Right atrium auricular region (tissue), 2 donors: ENCODE measurements around the gene HSP90B1. TPM values are rescaled to one million over a fixed set of nuclear protein-coding genes. Genes with fewer than 3 reads are reported as not detected.

Experiments
- DNase-seq: peaks from one replicate; pipeline ENCODE4 v3.0.0-alpha.2; 2019; ENCODE audit warnings: low spot score
- H3K27ac ChIP-seq, 2 donors: fragments of 200-600 bp; sonication (generic); 1 replicate in 1 of 2; 2 replicates in 1 of 2; pipeline ENCODE4 v1.5.1; 2016 to 2019
- H3K27me3 ChIP-seq, 2 donors: fragments of 200-600 bp; sonication (generic); one replicate each; pipeline versions ENCODE4 v1.5.1 to v1.6.0; 2017 to 2019
- H3K36me3 ChIP-seq: fragments of 200-600 bp; sonication (generic); one replicate; pipeline ENCODE4 v1.5.1; 2016
- H3K4me1 ChIP-seq, 2 donors: fragments of 200-600 bp; sonication (generic); one replicate each; pipeline versions ENCODE4 v1.5.1 to v1.6.0; 2017 to 2019
- H3K4me3 ChIP-seq, 2 donors: fragments of 200-600 bp; sonication (generic); 1 replicate in 1 of 2; 2 replicates in 1 of 2; pipeline ENCODE4 v1.5.1; 2017 to 2019; ENCODE audit warnings: mild to moderate bottlenecking in 1 of 2, moderate library complexity in 1 of 2
- H3K9me3 ChIP-seq, 2 donors: fragments of 200-600 bp; sonication (generic); one replicate each; pipeline ENCODE4 v1.5.1; 2019
- total RNA-seq, 2 donors: library from RNA; depleted of rRNA; stranded (reverse); fragments of >200 nt; gene quantifications; one replicate each; pipeline ENCODE4 v1.1.0, GENCODE V29; 2016
- TF ChIP-seq, protein P1 (sequence below), 2 donors: fragments of 200-600 bp; sonication (generic); IDR thresholded peaks; one replicate each; pipeline ENCODE4 v1.5.1; 2019; ENCODE audit warnings: antibody characterized with exemption in 2 of 2

The HSP90B1 gene
- total RNA-seq, 2 donors from 2014 or later = 245 to 272 TPM

DNA sequence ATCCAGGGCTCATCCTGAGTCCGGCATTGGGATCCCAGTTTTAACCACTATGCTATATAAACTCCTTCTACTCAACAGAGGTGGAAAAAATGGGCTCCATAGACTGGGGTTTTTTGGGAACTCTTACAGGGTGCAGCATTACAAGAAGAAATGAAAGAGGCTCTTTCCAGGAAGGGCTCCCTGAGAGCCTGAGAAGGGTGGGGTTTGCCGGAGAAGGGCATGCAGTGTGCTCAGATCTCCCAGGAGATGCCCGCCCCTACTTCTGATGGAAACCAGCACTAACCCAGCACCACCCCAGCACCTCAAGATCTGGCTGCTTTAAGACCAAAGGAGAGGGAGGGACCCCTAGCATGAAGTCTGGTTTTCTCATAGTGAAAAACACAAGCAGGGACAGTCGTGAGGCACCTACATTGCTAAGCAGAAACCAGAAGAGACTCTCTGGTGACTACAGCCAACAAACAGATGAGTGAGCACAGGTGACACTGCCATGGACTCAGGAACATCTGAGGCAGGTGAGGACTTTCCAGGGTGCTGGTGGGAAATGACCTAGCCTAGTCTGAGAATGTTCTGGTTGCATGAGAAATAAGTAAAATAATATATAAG lies 43.9 kb upstream of the HSP90B1 start:
- H3K4me3 ChIP-seq = no peak overlapping the region
- H3K27ac ChIP-seq = no peak overlapping the region
- H3K27me3 ChIP-seq = no peaks in the 10 kb centered on the region
- TF ChIP-seq, protein P1, sequence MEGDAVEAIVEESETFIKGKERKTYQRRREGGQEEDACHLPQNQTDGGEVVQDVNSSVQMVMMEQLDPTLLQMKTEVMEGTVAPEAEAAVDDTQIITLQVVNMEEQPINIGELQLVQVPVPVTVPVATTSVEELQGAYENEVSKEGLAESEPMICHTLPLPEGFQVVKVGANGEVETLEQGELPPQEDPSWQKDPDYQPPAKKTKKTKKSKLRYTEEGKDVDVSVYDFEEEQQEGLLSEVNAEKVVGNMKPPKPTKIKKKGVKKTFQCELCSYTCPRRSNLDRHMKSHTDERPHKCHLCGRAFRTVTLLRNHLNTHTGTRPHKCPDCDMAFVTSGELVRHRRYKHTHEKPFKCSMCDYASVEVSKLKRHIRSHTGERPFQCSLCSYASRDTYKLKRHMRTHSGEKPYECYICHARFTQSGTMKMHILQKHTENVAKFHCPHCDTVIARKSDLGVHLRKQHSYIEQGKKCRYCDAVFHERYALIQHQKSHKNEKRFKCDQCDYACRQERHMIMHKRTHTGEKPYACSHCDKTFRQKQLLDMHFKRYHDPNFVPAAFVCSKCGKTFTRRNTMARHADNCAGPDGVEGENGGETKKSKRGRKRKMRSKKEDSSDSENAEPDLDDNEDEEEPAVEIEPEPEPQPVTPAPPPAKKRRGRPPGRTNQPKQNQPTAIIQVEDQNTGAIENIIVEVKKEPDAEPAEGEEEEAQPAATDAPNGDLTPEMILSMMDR (IDR thresholded peaks at IDR 0.05) = no peak
- no peaks in the 10 kb centered on the region for H3K4me1 ChIP-seq
- H3K9me3 ChIP-seq = no peaks in the 10 kb centered on the region
- no peaks in the 10 kb centered on the region for H3K36me3 ChIP-seq
- DNase-seq = no peak

DNA sequence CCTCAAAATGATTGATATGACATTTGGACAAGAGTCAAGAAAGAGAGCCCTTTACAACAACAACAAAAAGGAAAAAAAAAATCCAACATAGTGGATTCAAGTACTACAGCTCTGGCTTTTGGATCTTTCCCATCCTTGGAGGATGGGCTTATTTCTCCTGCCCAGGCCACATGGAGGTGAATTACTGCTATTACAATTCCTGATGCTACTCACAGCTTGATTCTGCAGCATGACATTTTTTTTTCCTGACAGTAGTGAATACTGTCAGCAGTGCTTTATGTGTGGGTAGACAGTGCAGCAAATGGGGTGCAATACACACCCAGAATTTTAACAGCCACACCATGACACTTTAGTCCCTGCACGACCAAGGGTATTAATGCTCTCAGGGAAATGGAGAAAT lies 42.5 kb upstream of the HSP90B1 start:
- Histone ChIP-seq H3K4me3 (no peak overlapping the region), H3K27me3 (no peaks in the 10 kb centered on the region), H3K27ac (no peak overlapping the region), H3K36me3 (no peaks in the 10 kb centered on the region), H3K4me1 (no peaks in the 10 kb centered on the region), H3K9me3 (no peaks in the 10 kb centered on the region)
- DNase-seq = no peak
- TF ChIP-seq, protein P1 (IDR thresholded peaks at IDR 0.05) = no peak

DNA sequence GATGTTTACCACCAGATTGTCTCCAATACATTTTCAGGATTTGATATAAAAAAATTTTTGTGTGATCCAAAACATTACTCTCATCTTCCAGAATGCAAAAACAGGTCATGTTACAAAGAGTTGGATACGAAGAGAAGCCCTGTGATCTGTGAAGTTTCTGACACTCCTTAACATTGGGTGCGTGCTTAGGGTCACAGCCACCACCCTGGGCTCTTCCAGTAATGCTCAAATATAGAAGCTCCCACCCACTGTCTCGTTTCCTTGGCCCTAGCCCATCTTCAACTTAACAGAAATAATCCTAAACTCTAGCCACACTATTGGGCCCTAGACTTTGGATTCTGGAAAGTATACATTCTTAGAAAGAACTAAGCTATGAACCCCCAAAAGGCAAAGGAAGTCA lies 32.9 kb upstream of the HSP90B1 start:
- no peak for DNase-seq
- no peak overlapping the region for H3K4me3 ChIP-seq
- no peak overlapping the region for H3K27ac ChIP-seq
- no peaks in the 10 kb centered on the region for H3K4me1 ChIP-seq
- TF ChIP-seq, protein P1 (IDR thresholded peaks at IDR 0.05) = no peak
- H3K9me3 ChIP-seq = no peaks in the 10 kb centered on the region
- H3K36me3 ChIP-seq = no peaks in the 10 kb centered on the region
- no peaks in the 10 kb centered on the region for H3K27me3 ChIP-seq

DNA sequence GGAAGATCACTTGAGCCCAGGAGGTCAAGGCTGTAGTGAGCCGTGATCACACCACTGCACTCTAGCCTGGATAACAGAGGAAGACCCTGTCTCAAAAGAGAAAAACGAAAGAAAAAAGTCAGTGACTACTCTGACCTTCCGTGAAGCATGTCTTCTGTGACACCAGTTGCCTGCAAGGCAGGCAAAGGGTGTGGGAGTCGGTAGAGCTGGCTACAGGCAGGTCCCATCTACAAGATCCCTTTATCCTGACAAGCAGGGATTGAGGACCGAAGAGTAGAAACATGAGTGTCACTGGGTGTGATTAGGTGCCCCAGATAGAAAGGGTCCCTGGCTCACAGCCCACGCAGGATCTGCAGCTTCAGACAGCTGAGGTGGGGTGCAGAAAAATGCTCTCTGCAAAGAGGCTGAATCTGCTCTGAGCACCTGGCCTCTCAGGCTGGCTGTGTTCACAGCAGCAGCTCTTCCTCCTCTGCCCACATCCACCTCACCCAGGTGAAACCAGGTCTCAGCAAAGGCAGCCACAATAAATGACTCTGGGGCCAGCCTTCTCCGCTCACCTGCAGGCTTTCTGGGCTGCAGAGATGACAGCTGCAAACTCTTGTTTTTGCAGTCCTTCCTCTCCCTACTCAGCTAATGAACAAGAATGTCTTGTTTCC lies 28.6 kb upstream of the HSP90B1 start:
- H3K27ac ChIP-seq = no peak overlapping the region

DNA sequence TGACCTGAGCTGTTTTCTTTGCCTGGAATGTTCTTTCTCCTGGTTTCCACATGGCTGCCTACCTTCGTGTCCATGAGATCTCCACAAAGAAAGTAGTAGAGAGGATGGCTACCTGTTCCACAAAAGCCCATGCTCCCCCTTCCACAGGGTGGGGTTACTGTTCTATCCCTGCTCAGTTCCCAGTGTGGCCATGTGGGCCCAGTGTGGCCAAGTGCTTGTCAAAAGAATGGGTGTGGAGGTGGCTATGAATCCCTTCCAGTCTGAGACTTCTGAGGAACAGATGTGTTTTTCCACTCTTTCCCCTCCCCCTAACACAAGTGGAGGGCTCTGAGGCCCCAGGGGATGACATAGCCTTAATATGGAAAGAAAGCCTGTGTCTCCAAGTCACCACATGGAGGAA lies 26.2 kb upstream of the HSP90B1 start:
- H3K36me3 ChIP-seq = no peaks in the 10 kb centered on the region
- no peak overlapping the region for H3K4me3 ChIP-seq
- H3K4me1 ChIP-seq = no peaks in the 10 kb centered on the region
- no peaks in the 10 kb centered on the region for H3K9me3 ChIP-seq
- no peak for DNase-seq
- H3K27me3 ChIP-seq = no peaks in the 10 kb centered on the region
- no peak overlapping the region for H3K27ac ChIP-seq
- TF ChIP-seq, protein P1 (IDR thresholded peaks at IDR 0.05) = no peak

More for the DNA sequence above, 28.6 kb upstream of the HSP90B1 start:
- H3K9me3 ChIP-seq = no peaks in the 10 kb centered on the region
- no peak overlapping the region for H3K4me3 ChIP-seq
- H3K27me3 ChIP-seq = no peaks in the 10 kb centered on the region
- no peak for DNase-seq
- H3K36me3 ChIP-seq = no peaks in the 10 kb centered on the region
- TF ChIP-seq, protein P1 (IDR thresholded peaks at IDR 0.05) = no peak
- H3K4me1 ChIP-seq = no peaks in the 10 kb centered on the region
